ENCODE data around the gene SLC25A22.

Gene SLC25A22

DNA sequence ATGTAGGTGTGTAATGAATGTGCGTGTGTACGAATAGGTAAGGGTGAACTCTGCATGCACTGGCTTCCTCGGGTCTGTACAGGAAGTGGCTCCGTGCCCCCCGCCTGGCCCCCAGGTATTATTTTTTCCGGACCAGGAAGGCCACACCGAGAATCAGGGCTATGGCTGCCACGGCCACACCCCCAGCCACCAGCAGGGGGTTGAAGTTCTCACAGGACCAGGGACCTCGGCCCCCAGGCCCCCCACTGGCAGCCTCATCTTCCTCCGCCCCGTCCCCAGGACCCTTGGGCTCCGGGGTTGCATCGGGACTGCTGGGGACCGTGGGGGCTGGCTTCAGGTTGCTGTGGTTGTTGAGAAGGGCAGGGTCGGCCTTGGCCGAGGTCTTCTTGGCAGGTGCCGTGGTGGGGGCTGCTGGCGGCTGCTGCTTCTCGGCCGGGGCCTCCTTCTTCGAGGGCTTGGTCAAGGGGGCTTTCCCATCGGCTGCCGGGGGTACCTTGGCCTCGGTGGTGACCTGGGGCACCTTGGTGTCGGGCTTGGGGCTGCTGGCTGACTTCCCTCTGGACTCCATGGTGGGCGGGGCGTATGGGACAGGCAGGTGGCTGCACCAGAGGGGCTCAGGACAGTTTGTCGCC lies 10.0 kb downstream of the SLC25A22 start:
- DNase-seq = no peak

DNA sequence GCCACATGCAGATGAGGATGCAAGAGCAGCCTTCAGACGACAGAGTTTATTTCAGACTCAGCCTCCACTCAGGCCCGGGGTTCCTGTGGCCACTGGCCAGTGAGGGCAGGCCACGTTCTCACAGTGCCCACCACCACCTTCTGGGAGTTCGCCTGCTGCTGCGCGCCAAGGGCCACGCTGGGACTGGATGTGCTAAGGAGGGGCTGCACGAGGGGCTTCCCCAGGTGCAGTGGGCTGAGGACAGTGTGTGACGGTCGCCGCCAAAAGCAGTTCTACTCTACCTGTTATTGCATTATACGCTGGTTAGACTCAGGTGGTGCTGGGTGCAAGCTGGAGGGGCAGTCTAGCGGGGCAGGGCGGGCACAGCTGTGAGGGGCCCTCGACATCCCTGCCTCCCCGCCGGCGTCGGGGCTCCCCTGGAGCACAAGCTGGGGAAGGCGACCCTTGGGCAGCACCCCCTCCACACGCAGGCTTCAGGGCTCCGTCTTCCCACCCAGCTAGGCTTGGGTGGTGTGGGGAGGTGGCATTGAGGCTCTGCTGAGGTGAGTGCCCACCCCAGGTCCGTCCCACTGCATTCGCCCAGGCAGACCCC lies 10.9 kb downstream of the SLC25A22 start:
- DNase-seq = no peak

- DNase-seq = no peak
Measured at GRCh38 chr11:786235-787083, 11.6 kb downstream of the SLC25A22 start.

GRCh38 chr11:783581-784015 lies 14.5 kb downstream of the SLC25A22 start:
- DNase-seq = peak; percentile 90

- DNase-seq = no peak
Measured at GRCh38 chr11:782264-783174, 15.6 kb downstream of the SLC25A22 start.

- no peak for DNase-seq
Measured at GRCh38 chr11:779955-780532, 18.0 kb downstream of the SLC25A22 start.

DNA sequence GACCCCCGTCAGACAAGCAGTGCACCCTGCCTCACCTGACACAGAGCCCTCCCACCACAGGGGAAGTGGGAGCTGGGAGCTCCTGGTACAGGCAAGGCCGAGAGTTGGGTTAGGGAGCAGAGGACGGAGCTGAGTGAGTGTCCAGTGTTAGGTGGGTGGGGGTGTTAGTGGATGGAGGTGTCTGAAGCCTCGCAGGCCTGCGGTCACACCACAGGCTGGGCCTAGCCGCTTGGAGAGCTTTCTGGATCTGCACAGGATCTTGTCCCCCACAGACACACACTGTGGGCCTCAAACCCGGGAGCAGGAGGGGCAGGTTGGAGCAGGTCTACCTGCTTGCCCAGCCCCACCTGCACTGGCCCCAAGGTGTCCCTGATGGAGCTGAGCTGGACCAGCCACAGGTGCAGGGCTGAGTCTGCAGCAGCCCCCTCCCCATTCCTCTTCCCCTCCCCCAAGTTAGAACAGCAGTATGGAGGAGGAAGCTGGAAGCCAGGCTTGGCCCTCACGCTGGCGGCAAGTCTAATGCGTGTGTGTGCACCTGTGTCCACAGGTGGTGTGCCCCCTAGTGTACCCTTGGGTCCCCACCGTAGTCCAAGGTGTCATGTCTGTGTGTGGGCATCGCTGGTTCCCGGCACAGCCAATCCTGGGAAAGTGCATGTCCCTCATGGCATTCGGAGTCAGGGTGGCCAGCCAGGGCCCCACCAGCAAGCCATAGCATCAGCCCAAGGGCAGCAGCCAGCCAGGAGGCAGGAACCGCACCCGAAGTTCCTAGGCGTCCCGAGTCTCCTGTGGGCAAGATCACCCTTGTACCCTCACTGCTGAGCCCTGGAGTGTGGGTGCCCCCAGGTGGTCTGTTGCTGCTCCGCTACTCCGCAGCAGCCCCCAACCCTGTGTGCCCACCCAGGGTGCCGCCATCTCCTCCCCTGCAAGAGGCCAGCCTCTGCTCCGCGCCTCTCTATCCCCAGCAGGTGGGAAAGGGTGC lies 18.8 kb downstream of the SLC25A22 start:
- DNase-seq = no peak

- peak; percentile 75 for DNase-seq
Measured at GRCh38 chr11:777288-778255, 20.5 kb downstream of the SLC25A22 start, which contains the start of gene GATD1. TSS of gene GATD1 (minus strand) at chr11:777487. CDS start at chr11:777462, 25 bp downstream.

GRCh38 chr11:776561-777287 lies 21.4 kb downstream of the SLC25A22 start:
- no peak for DNase-seq

DNA sequence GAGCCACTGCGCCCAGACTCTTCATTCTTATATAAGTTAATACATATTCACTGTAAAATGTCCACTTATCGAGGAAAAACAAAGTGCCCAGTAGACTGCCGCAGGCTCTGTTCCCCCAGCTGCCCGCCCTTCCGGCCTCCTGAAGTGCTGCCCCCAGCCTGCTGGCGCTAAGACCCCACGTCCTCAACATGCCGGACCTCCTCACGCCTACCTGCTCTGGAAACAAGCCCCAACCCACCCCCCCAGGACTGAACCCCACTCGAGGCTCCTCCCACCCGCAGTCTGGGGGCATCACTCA lies 21.9 kb downstream of the SLC25A22 start:
- no peak for DNase-seq

GRCh38 chr11:774873-775592 lies 23.0 kb downstream of the SLC25A22 start:
- DNase-seq = no peak

DNA sequence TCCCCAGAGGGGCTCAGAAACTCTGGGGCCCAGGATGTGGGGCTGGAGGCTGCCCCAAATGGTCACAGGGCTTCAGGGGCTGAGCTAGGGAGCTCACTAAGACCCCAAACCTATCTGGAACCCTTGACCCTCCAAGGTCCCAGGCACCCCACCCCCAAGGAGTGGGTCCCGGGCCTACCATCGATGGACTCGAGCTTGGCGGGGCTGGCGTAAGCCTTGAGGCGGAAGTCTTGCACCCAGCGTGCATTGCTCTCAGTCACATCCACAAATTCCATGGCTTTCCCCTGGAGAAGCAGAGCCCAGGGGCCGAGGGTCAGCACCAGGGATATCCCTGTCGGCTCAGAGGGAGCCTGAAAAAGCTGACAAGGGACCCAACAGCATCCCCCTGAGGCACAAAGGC lies 24.3 kb downstream of the SLC25A22 start:
- no peak for DNase-seq

- no peak for DNase-seq
Measured at GRCh38 chr11:773425-773824, 24.7 kb downstream of the SLC25A22 start.

DNA sequence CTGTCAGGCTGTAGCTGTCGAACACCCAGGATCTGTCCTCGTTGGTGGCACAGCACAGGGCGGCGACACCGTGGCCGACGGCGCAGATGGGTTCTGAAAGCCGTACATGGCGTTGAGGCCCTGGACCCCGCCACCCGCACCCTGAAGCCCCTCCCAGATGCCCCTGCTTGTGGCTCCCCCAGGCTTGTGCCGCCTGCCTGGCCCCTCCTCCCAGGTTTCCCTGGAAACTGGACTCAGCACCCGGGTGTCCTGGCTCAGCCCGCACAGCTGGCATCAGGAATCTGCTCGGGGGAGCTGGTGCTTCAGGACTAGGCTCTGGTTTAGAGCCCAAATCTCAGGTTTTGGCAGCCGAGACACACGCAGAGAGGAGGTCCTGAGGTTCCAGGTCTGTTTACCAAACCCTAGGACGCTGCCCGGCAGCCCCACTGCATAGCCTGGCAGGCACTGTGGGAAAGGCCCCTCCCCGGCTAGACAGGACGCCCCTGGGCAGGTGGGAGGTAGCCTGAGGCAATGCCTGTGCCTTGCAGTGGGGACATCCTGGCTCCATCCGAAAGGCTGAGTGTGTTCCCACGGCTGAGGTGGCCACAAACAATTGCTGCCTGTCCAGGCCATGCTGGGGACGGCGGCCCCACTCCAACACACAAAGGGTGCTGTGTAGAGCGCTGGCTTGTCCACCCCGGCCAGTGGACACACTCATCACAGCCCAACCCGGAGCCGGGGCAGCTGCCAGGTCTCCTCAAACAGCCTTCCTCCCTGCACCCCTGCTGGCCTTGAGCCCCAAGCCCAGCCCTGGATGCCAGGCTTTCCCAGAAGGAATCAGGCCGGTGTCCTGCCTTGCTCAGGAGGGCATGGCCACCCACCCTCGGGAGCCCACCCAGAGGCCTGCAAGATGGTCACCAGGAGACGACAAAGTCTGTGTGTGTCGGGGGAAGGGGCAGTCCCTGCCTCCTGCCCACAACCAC lies 25.4 kb downstream of the SLC25A22 start:
- no peak for DNase-seq

DNA sequence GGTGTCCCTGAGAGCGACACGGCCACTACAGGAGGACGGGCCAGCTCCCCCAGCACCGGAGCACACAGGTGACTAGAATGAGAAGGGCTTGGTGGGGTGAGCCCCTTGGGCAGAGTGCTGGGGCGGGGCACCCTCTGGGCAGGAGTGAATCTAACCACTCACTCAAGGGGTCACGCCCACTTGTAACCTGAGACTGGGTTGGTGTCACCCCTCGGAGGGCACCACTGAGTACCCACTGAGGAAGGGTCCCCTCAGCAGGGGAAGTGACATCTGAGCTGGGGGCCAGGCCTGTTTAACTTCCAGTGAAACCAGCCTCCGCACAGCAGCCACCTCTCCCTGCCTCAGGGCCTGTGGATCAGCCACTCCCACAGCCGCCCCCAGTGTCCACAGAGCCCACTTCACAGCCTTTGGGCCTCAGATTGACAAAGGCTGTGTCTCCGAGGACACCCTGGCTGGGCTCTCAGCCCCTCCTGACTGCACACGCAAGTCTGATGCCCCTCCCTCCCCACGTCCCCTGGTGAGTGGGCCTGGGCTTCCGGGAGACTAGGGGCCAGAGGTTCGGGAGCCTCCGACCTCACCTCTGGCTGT lies 26.4 kb downstream of the SLC25A22 start:
- DNase-seq = no peak

DNA sequence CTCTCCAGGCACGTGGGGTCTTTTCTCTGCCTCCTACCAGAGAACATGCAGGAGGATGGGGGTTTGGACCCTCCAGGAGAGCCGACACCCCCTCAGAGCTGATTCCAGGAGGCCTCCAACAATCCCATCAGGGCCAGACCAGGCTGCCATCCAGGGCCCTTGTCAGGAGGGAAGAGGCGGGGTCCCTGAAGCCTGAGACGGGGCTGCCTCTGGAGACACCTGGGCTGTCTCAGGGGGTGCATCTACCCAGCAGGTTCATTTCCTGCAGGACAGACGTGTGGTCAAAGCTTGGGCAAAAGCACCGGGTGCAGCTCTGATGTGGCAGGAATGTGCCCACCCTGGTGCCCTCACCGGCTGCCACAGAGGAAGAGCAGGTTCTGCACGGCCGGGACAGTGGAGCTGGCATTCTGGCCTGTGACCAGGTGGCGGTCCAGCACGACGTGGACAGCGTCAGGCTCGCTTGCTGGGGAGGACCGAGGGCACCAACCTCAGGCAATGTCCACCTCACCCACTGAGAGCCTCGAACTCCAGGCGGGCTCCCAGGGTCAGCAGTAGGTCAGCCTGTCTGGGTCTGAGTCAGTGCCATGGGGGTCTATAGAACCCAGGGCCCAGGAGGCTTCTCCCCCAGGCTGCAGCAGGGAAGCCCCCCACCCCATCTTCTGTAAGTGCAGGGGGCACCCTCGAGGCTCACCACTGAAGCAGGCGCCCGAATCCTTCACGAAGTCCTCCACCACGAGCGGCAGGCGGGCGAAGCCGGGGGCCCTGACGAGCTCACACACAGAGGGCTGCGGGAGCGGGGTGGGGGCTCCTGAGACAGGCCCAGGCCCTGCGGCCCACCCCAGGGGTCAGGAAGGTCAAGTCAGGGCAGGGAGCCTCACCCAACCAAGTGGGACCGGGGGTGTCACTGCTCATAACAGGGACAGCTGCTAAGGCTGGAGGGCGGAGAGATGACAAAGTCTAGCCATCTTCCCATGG lies 27.2 kb downstream of the SLC25A22 start:
- DNase-seq = no peak
